Progenitor cell of endocrine pancreas (in vitro differentiated cells): ENCODE results near the gene RPRML. TPM values are rescaled to one million over a fixed set of nuclear protein-coding genes. Genes with fewer than 3 reads are reported as not detected.
"Not testable (repeated sequence)": the region's sequence is repeated elsewhere in the genome, so short reads cannot be mapped to it uniquely, and the experiment has no call there.

Experiments
- DNase-seq: peaks from one replicate; pipeline ENCODE4 v3.0.0; 2021; ENCODE audit warnings: low spot score; ENCODE audit not compliant: unreplicated experiment
- H3K27ac Mint-ChIP-seq: 2 replicates; pipeline ENCODE4 v1.8.0; 2021; ENCODE audit warnings: mild to moderate bottlenecking, moderate library complexity, mixed read lengths
- H3K27me3 Mint-ChIP-seq: 2 replicates; pipeline ENCODE4 v1.8.0; 2021; ENCODE audit warnings: mixed read lengths
- H3K36me3 Mint-ChIP-seq: 2 replicates; pipeline ENCODE4 v1.8.0; 2022; ENCODE audit warnings: mixed read lengths; ENCODE audit not compliant: insufficient read depth
- H3K4me1 Mint-ChIP-seq: 2 replicates; pipeline ENCODE4 v1.8.0; 2021; ENCODE audit warnings: low read depth, mixed read lengths
- H3K4me3 Mint-ChIP-seq: 2 replicates; pipeline ENCODE4 v1.8.0; 2021; ENCODE audit warnings: low read depth, mild to moderate bottlenecking, moderate library complexity, mixed read lengths
- H3K9me3 Mint-ChIP-seq: 2 replicates; pipeline ENCODE4 v1.8.0; 2021; ENCODE audit warnings: low read depth, mixed read lengths
- CTCF ChIP-seq: fragments of 200-600 bp; sonication (generic); IDR thresholded peaks from one replicate; pipeline ENCODE4 v1.5.0; 2021; ENCODE audit warnings: antibody characterized with exemption, mild to moderate bottlenecking; ENCODE audit not compliant: unreplicated experiment
- total RNA-seq: library from RNA; stranded (reverse); gene quantifications from 2 replicates; pipeline ENCODE4 v1.2.1, GENCODE V29; 2021

RPRML gene
- total RNA-seq, 1 donor from 2014 or later, result not detected

GRCh38 chr17:46958041-46958591, 20.9 kb downstream of the RPRML start:
- Mint-ChIP-seq H3K4me1 (no peaks in the 10 kb centered on the region), H3K27me3 (peaks cover 44% of the 10 kb centered on the region), H3K4me3 (no peak overlapping the region), H3K9me3 (peaks cover 10% of the 10 kb centered on the region), H3K27ac (no peak overlapping the region), H3K36me3 (peaks cover 1% of the 10 kb centered on the region)
- no peak for TF ChIP-seq CTCF
- no peak for DNase-seq

GRCh38 chr17:46953191-46953590, 25.9 kb downstream of the RPRML start:
- not testable (repeated sequence) for H3K27ac Mint-ChIP-seq, H3K36me3 Mint-ChIP-seq, H3K9me3 Mint-ChIP-seq, H3K4me1 Mint-ChIP-seq, DNase-seq, H3K4me3 Mint-ChIP-seq
- peaks cover 45% of the 10 kb centered on the region for H3K27me3 Mint-ChIP-seq

- Mint-ChIP-seq H3K36me3 (peaks cover 1% of the 10 kb centered on the region), H3K9me3 (no peaks in the 10 kb centered on the region), H3K4me1 (no peaks in the 10 kb centered on the region), H3K27ac (no peak overlapping the region), H3K27me3 (peaks cover 36% of the 10 kb centered on the region), H3K4me3 (no peak overlapping the region)
- DNase-seq, result no peak
- TF ChIP-seq CTCF, result no peak
Observed at GRCh38 chr17:46952115-46952514, 26.9 kb downstream of the RPRML start.

- DNase-seq, result no peak
- Mint-ChIP-seq H3K36me3 (peaks cover 1% of the 10 kb centered on the region), H3K27me3 (peaks cover 35% of the 10 kb centered on the region), H3K4me3 (no peak overlapping the region), H3K4me1 (no peaks in the 10 kb centered on the region), H3K9me3 (no peaks in the 10 kb centered on the region), H3K27ac (no peak overlapping the region)
- no peak for TF ChIP-seq CTCF
Observed at GRCh38 chr17:46951706-46952105, 27.3 kb downstream of the RPRML start.

- Mint-ChIP-seq H3K27me3 (peaks cover 33% of the 10 kb centered on the region), H3K9me3 (no peaks in the 10 kb centered on the region), H3K4me3 (no peak overlapping the region), H3K4me1 (no peaks in the 10 kb centered on the region), H3K27ac (no peak overlapping the region), H3K36me3 (peaks cover 1% of the 10 kb centered on the region)
- TF ChIP-seq CTCF, result no peak
- DNase-seq, result no peak
Observed at GRCh38 chr17:46950997-46951621, 27.9 kb downstream of the RPRML start.
